Neural cell (in vitro differentiated cells): ENCODE data around the gene ADM2.

Experiments used
- EZH2 ChIP-seq: fragments of 200-600, 300-800 bp; shearing (Covaris generic), sonication (generic); IDR thresholded peaks from 2 replicates; pipeline ENCODE4 v1.6.1; 2014; ENCODE audit warnings: antibody characterized with exemption, low read length, borderline replicate concordance, mild to moderate bottlenecking; ENCODE audit not compliant: insufficient read depth, poor library complexity, severe bottlenecking
- RAD21 ChIP-seq: fragments of 450-650 bp; conservative IDR thresholded peaks from 2 replicates; pipeline ENCODE4 v1.6.1; 2014; ENCODE audit warnings: antibody characterized with exemption, mild to moderate bottlenecking, moderate library complexity
- TF ChIP-seq, protein P1 (sequence below): fragments of 450-650 bp; IDR thresholded peaks from 2 replicates; pipeline ENCODE4 v1.5.1; 2014; ENCODE audit warnings: antibody characterized with exemption, mild to moderate bottlenecking, moderate library complexity; ENCODE audit not compliant: poor library complexity, severe bottlenecking

DNA sequence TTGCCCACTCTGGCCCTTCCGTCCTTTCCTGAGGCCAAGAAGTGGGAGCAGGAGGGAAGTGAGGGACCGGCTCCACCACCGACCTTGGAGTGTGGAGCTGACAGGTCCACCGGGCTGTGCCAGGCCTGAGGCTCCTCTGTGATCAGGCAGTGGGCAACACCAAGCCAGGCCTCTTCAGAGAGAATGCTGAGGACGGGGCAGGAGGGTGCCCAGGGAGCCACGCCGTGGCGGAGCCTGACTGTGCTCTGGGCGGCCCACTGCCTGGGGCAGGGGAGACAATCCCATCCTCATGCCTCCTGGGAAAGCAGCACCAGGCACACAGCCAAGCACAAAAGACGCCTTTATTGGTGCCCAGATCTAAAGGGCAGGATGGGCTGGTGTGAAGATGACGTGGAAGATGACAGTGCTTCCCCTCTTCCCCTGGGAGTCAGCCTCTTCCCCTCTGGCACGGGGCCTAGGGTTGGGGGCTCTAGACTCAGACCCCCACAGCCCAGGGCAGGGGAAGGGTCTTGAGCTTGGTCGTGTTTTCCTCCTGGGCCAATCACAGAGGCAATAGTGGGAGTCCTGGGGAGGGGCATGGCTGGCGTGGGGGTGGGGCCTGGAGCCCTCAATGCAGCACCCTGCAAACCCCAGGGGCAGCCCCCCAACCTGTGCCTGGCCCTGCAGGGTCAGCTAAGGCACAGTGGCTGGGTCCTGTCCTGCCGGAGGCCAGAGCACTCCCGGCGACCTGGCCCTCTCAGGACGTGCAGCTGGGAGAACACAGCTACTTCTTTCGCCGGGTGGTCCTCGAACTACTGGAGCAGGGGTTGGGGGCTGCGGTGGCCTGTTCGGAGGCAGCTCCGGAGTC, 21.5 kb downstream of the ADM2 start:
- TF ChIP-seq RAD21: no peak
- TF ChIP-seq, protein P1, sequence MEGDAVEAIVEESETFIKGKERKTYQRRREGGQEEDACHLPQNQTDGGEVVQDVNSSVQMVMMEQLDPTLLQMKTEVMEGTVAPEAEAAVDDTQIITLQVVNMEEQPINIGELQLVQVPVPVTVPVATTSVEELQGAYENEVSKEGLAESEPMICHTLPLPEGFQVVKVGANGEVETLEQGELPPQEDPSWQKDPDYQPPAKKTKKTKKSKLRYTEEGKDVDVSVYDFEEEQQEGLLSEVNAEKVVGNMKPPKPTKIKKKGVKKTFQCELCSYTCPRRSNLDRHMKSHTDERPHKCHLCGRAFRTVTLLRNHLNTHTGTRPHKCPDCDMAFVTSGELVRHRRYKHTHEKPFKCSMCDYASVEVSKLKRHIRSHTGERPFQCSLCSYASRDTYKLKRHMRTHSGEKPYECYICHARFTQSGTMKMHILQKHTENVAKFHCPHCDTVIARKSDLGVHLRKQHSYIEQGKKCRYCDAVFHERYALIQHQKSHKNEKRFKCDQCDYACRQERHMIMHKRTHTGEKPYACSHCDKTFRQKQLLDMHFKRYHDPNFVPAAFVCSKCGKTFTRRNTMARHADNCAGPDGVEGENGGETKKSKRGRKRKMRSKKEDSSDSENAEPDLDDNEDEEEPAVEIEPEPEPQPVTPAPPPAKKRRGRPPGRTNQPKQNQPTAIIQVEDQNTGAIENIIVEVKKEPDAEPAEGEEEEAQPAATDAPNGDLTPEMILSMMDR: no peak
- no peak for TF ChIP-seq EZH2
